HG03575 (cell line): Measurements from ENCODE around the gene C11orf91.
A peak's percentile ranks its signal among the peaks of the same experiment; 100 is the strongest.
"Not testable (repeated sequence)": the region's sequence is repeated elsewhere in the genome, so short reads cannot be mapped to it uniquely, and the experiment has no call there.

Experiments
- ATAC-seq: cut with Tn5 transposase; IDR thresholded peaks from one replicate; pipeline ENCODE4 v1.9.1; 2021; ENCODE audit not compliant: unreplicated experiment, insufficient number of reproducible peaks, low FRiP score; ENCODE audit errors: extremely low read depth

Gene C11orf91

DNA sequence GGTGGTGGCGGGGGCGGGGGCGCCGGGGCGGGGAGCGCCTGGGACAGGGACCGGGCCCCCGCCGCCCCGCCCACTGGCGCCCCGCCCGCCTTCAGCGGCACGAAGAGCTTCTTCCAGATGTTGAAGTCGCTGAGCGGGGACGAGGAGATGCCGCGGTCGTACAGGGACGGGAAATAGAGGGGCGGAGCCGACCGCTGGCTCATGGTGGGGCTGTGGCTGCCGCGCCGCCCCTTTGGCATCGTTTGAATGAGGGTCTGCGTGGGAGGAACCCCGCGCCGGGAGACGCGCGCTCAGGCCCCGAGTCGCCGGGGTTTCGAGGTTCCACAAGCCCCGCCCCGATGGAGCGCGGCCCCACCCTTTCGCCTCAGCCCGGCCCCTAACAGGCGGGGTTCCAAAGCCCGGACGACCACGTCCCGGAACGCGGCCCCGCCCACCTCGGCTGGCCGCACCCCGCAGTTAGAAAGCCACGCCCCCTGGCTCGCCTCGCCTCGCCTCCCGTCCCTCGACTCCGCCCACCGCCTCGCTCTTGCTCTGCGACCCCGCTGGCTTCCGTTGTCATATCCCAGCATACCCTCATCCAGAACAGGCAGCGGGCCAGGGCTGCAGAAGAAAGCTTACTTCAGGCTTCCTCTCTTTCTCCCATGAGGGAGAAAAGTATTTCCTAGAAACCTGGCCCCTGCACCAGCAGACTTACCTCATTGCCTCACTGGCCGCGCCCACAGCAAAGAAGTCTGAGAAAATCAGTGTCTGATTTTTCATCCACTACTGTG lies at the start of gene C11orf91:
Gene C11orf91 (minus strand): TSS at position 325 of the 770 bp plus-strand sequence. CDS start 86 bp downstream, at position 239.
- peak; percentile 39 for ATAC-seq

- no peak for ATAC-seq
Measured at GRCh38 chr11:33747979-33748378, 47.4 kb upstream of the C11orf91 start.

DNA sequence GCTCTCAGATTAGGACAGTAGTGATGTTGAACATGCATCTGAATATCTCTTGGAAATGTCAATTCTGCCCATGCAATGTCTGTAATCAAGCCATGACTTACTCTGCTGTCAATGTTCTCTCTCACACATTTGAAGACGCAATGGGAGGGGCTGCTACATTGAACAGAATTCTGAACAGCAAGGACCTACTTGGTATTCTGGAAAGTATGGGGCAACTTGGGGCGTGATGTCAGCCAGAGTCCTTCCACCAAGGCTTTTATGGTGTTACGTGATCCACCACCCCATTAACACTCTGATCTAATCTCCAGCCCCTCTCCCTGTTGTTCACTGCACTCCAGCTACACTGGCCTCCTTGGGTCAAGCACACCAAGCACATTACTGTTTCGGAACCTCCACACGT lies 42.7 kb upstream of the C11orf91 start:
- ATAC-seq: no peak

GRCh38 chr11:33742249-33742851 lies 41.7 kb upstream of the C11orf91 start:
- no peak for ATAC-seq

DNA sequence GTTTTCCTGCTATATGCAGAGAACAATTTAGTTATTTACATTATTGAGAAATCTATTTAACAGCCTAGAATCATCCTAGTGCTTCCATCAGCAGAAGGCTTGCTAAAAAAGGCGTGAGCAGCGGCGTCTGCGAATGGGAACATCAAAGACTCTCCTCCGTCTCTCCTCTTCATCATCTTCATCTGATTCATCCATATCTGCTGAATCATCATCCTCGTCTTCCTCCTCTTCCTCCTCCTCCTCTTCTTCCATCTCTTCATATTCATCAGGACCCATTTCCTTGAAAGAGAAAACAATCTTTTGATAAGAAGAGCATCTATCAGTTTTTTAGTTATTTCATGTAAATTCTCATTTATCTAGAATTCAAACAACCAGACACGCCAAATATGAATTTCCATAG lies 41.2 kb upstream of the C11orf91 start:
- no peak for ATAC-seq

GRCh38 chr11:33737362-33737821 lies 36.8 kb upstream of the C11orf91 start:
- ATAC-seq: no peak

GRCh38 chr11:33736148-33736812 lies 35.7 kb upstream of the C11orf91 start, which contains the start of gene CD59:
Gene CD59, minus strand, starts transcription at chr11:33736423. Its CDS starts 13,978 bp downstream, at chr11:33722445.
- peak; percentile 8 for ATAC-seq

DNA sequence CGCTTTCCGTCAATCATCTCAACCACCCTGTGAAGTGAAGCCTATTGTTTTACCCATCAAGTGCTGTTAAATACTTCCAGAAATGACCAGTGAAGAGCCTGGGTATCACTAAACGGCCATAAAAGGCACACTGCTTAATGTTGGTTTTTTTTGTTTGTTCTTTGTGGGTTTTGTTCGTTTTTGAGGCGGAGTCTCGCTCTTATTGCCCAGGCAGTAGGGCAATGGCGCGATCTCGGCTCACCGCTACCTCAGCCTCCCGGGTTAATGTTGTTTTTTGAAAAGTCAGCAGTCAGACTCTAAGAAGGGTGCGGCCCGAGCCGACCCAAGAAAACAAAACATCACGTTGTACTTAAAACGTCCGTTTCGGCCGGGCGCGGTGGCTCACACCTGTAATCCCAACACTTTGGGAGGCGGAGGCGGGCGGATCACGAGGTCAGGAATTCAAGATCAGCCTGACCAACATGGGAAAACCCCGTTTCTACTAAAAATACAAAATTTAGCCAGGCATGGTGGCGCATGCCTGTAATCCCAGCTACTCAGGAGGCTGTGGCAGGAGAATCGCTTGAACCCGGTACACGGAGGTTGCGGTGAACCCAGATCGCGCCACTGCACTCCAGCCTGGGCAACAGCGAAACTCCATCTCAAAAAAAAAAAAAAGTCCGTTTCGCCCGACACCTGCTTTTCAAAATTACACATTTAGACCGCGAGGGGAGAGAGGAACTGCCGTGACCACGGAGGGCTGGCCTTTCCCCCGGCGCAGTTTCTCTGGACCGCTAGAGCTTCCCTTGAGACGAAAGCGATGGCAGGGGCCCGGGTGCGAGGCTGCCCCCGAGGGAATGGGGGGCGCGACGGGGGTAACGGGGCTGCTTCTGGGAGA lies 34.9 kb upstream of the C11orf91 start:
- ATAC-seq: peak; percentile 34

GRCh38 chr11:33734441-33735270 lies 34.0 kb upstream of the C11orf91 start:
- no peak for ATAC-seq

GRCh38 chr11:33733980-33734379 lies 33.4 kb upstream of the C11orf91 start:
- ATAC-seq: no peak

DNA sequence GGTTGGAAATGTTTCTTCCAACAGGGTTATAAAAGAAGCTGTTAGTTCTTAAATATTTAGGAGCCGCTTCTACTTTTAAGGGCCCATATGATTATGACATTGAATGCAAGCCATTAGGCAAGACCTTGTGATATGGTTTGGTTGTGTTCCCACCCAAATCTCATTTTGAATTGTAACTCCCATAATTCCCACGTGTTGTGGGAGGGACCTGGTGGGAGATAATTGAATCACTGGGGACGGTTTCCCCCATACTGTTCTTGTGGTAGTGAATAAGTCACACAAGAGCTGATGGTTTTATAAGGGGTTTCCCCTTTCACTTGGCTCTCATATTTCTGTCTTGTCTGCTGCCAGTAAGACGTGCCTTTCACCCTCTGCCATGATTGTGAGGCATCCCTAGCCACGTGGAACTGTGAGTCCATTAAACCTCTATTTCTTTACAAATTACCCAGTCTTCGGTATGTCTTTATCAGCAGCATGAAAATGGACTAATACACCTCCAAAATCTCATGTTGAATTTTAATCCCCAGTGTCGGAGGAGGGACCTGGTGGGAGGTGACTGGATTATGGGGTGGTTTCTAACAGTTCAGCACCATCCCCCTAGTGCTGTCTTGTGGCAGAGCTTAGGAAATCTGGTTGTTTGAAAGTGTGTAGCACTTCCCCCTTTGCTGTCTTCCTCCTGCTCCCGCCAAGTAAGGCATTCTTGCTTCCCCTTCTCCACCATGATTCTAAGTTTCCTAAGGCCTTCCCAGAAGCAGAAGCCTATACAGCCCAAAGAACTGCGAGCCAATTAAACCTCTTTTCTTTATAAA lies 31.3 kb upstream of the C11orf91 start:
- no peak for ATAC-seq

- no peak for ATAC-seq
Measured at GRCh38 chr11:33730716-33731115, 30.1 kb upstream of the C11orf91 start.

DNA sequence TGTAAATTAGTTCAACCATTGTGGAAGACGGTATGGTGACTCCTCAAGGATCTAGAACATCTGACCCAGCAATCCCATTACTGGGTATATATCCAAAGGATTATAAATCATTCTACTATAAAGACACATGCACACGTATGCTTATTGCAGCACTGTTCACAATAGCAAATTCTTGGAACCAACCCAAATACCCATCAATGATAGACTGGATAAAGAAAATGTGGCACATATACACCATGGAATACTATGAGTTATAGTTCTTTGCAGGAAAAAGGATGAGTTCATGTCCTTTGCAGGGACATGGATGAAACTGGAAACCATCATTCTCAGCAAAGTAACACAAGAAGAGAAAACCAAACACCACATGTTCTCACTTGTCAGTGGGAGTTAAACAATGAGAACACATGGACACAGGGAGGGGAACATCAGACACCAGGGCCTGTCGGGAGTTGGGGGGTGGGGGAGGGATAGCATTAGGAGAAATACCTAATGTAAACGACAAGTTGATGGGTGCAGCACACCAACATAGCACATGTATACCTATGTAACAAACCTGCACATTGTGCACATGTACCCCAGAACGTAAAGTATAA lies 28.5 kb upstream of the C11orf91 start:
- ATAC-seq: not testable (repeated sequence)

- ATAC-seq: not testable (repeated sequence)
Measured at GRCh38 chr11:33727539-33727938, 26.9 kb upstream of the C11orf91 start.

- ATAC-seq: no peak
Measured at GRCh38 chr11:33725496-33725895, 24.9 kb upstream of the C11orf91 start.

- ATAC-seq: no peak
Measured at GRCh38 chr11:33724644-33725035, 24.0 kb upstream of the C11orf91 start.

DNA sequence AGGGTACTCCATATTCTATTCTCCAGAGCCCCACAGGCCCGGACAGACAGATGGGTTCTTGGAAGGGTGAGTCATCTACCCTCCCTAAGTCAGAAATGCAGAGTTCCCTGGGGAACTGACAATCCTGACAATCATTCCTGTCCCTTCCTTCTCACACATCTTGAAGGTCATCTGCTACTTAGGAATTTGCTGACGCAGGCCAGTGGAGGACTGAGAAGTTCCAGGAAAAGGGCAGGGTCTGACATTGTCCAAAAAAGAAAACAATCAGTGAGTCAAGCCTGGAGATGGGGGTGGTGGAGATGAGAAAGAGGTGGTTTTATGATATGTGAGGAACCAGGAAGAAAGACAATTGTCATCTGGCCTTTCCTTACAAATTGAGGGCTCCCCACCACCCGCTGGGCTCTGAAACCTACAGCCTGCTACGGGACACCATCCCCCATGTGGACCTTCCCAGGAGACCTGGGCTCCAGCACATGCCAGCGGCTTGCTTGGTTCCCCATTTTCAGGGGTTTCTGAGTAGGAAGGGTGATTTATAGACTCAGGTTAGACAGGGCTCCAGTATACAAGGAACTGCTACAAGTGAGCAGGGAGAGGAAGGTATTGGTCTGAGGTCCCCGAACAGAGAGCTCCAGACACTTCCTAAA lies 22.7 kb upstream of the C11orf91 start:
- ATAC-seq: no peak
